Esophagus squamous epithelium (tissue), 5 donors: Measurements from ENCODE around the gene HPN. TPM values are rescaled to one million over a fixed set of nuclear protein-coding genes. Genes with fewer than 3 reads are reported as not detected.

ENCODE experiments used
- DNase-seq: peaks from one replicate; lab custom pipeline; 2025; lab: John Stamatoyannopoulos, UW
- H3K27ac ChIP-seq, 4 donors: fragments of 200-600 bp; sonication (generic); one replicate each; pipeline ENCODE4 v1.5.1; 2016 to 2019; ENCODE audit warnings: mild to moderate bottlenecking in 1 of 4
- H3K27me3 ChIP-seq, 4 donors: fragments of 200-600 bp; sonication (generic); 1 replicate in 3 of 4; 2 replicates in 1 of 4; pipeline versions ENCODE4 v1.5.1 to v1.6.0; 2017 to 2021; ENCODE audit warnings: antibody characterized with exemption in 1 of 4
- H3K36me3 ChIP-seq, 3 donors: fragments of 200-600 bp; sonication (generic); one replicate each; pipeline ENCODE4 v1.5.1; 2016 to 2019
- H3K4me1 ChIP-seq, 3 donors: fragments of 200-600 bp; sonication (generic); one replicate each; pipeline ENCODE4 v1.5.1; 2017 to 2019
- H3K4me3 ChIP-seq, 4 donors: fragments of 200-600 bp; sonication (generic); 1 replicate in 3 of 4; 2 replicates in 1 of 4; pipeline ENCODE4 v1.5.1; 2016 to 2019; ENCODE audit warnings: mild to moderate bottlenecking in 2 of 4, moderate library complexity in 1 of 4
- H3K9me3 ChIP-seq, 3 donors: fragments of 200-600 bp; sonication (generic); one replicate each; pipeline ENCODE4 v1.5.1; 2016 to 2019
- CTCF ChIP-seq, 6 experiments: fragments of 450-650 bp in 4 of 6; fragments of 200-600 bp in 2 of 6; sonication (generic) in 2 of 6; IDR thresholded peaks; one replicate each; pipeline ENCODE4 v1.5.1; 2016 to 2019; ENCODE audit warnings: antibody characterized with exemption in 6 of 6, mild to moderate bottlenecking in 4 of 6, moderate library complexity in 4 of 6
- POLR2A ChIP-seq, 4 donors: fragments of 450-650 bp; IDR thresholded peaks; one replicate each; pipeline ENCODE4 v1.6.1; 2017; ENCODE audit warnings: antibody characterized with exemption in 4 of 4, mild to moderate bottlenecking in 4 of 4, moderate library complexity in 3 of 4
- WGBS, 2 donors: methylation state at CpG; one replicate each; pipeline ENCODE4 v1.1.5; 2018; 5-methylcytosine and 5-hydroxymethylcytosine counted together
- intact Hi-C: fragments of 100-400 bp; cut with DNase I; formaldehyde crosslinking; loops from one replicate; pipeline ENCODE4 v1.15.0; 2022
- total RNA-seq, 4 donors: library from RNA; depleted of rRNA; stranded (reverse); fragments of >200 nt; gene quantifications; one replicate each; pipeline ENCODE4 v1.1.0, GENCODE V29; 2016
- donor health status: DM: yes; HTN: yes; CAD: no.

Gene HPN
- total RNA-seq, 4 donors from 2014 or later = 0.19 to 0.47 TPM; not detected in 2

- DNase-seq = no peak
- Histone ChIP-seq H3K27me3 (no peaks in the 10 kb centered on the region), H3K4me3 (no peak overlapping the region), H3K4me1 (peaks cover 5 to 37% (median 20%) of the 10 kb centered on the region in 3 donors), H3K36me3 (no peaks in the 10 kb centered on the region), H3K9me3 (no peaks in the 10 kb centered on the region), H3K27ac (no peak overlapping the region)
- intact Hi-C loops = no loop called here
- TF ChIP-seq POLR2A (IDR thresholded peaks at IDR 0.05) = no peak
- TF ChIP-seq CTCF (IDR thresholded peaks at IDR 0.05) = no peak
- 87 to 89% methylated on average over 6 of the region's 6 CpGs for WGBS, 2 donors
Observed at GRCh38 chr19:35105047-35105410, 63.5 kb downstream of the HPN start.

- no peak for DNase-seq
- Histone ChIP-seq H3K4me1 (peaks cover 5 to 43% (median 20%) of the 10 kb centered on the region in 3 donors), H3K4me3 (no peak overlapping the region), H3K27ac (peak overlapping the region in 3 of 4 donors; percentile 81 to 87 (median 83)), H3K9me3 (no peaks in the 10 kb centered on the region), H3K36me3 (no peaks in the 10 kb centered on the region), H3K27me3 (no peaks in the 10 kb centered on the region)
- WGBS, 2 donors = 81 to 87% methylated on average over 30 of the region's 30 CpGs
- intact Hi-C loops = no loop called here
- no peak for TF ChIP-seq POLR2A (IDR thresholded peaks at IDR 0.05)
- no peak for TF ChIP-seq CTCF (IDR thresholded peaks at IDR 0.05)
Observed at GRCh38 chr19:35105411-35106290, 64.1 kb downstream of the HPN start.

- no peak overlapping the region for H3K4me3 ChIP-seq
- H3K27ac ChIP-seq = peak overlapping the region in 3 of 4 donors; percentile 81 to 87 (median 83)
- peaks cover 5 to 49% (median 20%) of the 10 kb centered on the region in 3 donors for H3K4me1 ChIP-seq
- 89 to 92% methylated on average over 3 to 7 of the region's 9 CpGs for WGBS, 2 donors
- DNase-seq = no peak
- TF ChIP-seq POLR2A (IDR thresholded peaks at IDR 0.05) (no peak), CTCF (IDR thresholded peaks at IDR 0.05) (no peak)
- no peaks in the 10 kb centered on the region for H3K27me3 ChIP-seq
- intact Hi-C loops = no loop called here
- H3K9me3 ChIP-seq = no peaks in the 10 kb centered on the region
- no peaks in the 10 kb centered on the region for H3K36me3 ChIP-seq
Observed at GRCh38 chr19:35106291-35106583, 64.7 kb downstream of the HPN start.

GRCh38 chr19:35106898-35107541 is 65.5 kb downstream of the HPN start:
- WGBS, 2 donors = 45 to 50% methylated on average over 1 of the region's 2 CpGs
- no peaks in the 10 kb centered on the region for H3K9me3 ChIP-seq
- H3K4me1 ChIP-seq = peaks cover 5 to 57% (median 20%) of the 10 kb centered on the region in 3 donors
- no peaks in the 10 kb centered on the region for H3K27me3 ChIP-seq
- no peak overlapping the region for H3K4me3 ChIP-seq
- TF ChIP-seq POLR2A (IDR thresholded peaks at IDR 0.05) (no peak), CTCF (IDR thresholded peaks at IDR 0.05) (no peak)
- peak overlapping the region; percentile 38 to 87 (median 82) for H3K27ac ChIP-seq
- H3K36me3 ChIP-seq = no peaks in the 10 kb centered on the region
- no peak for DNase-seq
- intact Hi-C loops = no loop called here

- no peak for TF ChIP-seq CTCF (IDR thresholded peaks at IDR 0.05)
- TF ChIP-seq POLR2A (IDR thresholded peaks at IDR 0.05) = no peak
- no peaks in the 10 kb centered on the region for H3K36me3 ChIP-seq
- H3K27me3 ChIP-seq = no peaks in the 10 kb centered on the region
- no peaks in the 10 kb centered on the region for H3K9me3 ChIP-seq
- DNase-seq = no peak
- peak overlapping the region; percentile 38 to 87 (median 82) for H3K27ac ChIP-seq
- WGBS, 2 donors = 7 to 29% methylated on average over 1 to 5 of the region's 5 CpGs
- intact Hi-C loops = no loop called here
- no peak overlapping the region for H3K4me3 ChIP-seq
- peaks cover 5 to 62% (median 20%) of the 10 kb centered on the region in 3 donors for H3K4me1 ChIP-seq
Observed at GRCh38 chr19:35107545-35107944, 66.0 kb downstream of the HPN start.
